Skin of body (tissue), 2 donors: ENCODE measurements around the gene UCKL1. TPM values are rescaled to one million over a fixed set of nuclear protein-coding genes. Genes with fewer than 3 reads are reported as not detected.
"Not testable (repeated sequence)": the region's sequence is repeated elsewhere in the genome, so short reads cannot be mapped to it uniquely, and the experiment has no call there.

Experiments used
- DNase-seq: peaks from one replicate; lab custom pipeline; 2025; lab: John Stamatoyannopoulos, UW
- total RNA-seq: library from RNA; depleted of rRNA; stranded (reverse); fragments of >200 nt; gene quantifications from one replicate; pipeline ENCODE4 v1.2.3, GENCODE V29; 2014

UCKL1 gene
- total RNA-seq: 23.0 TPM

GRCh38 chr20:63955827-63956663, at the start of gene UCKL1:
UCKL1 (minus strand) TSS chr20:63956416; CDS start chr20:63956372, 44 bp downstream.
- DNase-seq: peak; percentile 90

- no peak for DNase-seq
Observed at GRCh38 chr20:64005394-64005793, 49.2 kb upstream of the UCKL1 start.

- no peak for DNase-seq
Observed at GRCh38 chr20:64003960-64004725, 47.9 kb upstream of the UCKL1 start.

GRCh38 chr20:64001607-64002011, 45.4 kb upstream of the UCKL1 start:
- no peak for DNase-seq

GRCh38 chr20:64000906-64001305, 44.7 kb upstream of the UCKL1 start:
- no peak for DNase-seq

GRCh38 chr20:63982937-63983336, 26.7 kb upstream of the UCKL1 start:
- no peak for DNase-seq

GRCh38 chr20:63980806-63981728, 24.9 kb upstream of the UCKL1 start, which contains the start of gene PRPF6:
PRPF6 (plus strand) TSS chr20:63981132; CDS start chr20:63981246, 114 bp downstream.
- DNase-seq: peak; percentile 93

GRCh38 chr20:63980317-63980805, 24.1 kb upstream of the UCKL1 start:
- DNase-seq: peak; percentile 67

- peak; percentile 67 for DNase-seq
Observed at GRCh38 chr20:63979557-63980316, 23.5 kb upstream of the UCKL1 start, which contains the start of gene SAMD10. SAMD10 (minus strand) TSS chr20:63979642; CDS start chr20:63979467, 175 bp downstream.

GRCh38 chr20:63979229-63979556, 23.0 kb upstream of the UCKL1 start:
- no peak for DNase-seq

GRCh38 chr20:63978319-63979228, 22.4 kb upstream of the UCKL1 start:
- DNase-seq: no peak

- DNase-seq: no peak
Observed at GRCh38 chr20:63977739-63978276, 21.6 kb upstream of the UCKL1 start.

GRCh38 chr20:63976980-63977738, 20.9 kb upstream of the UCKL1 start:
- no peak for DNase-seq

- DNase-seq: not testable (repeated sequence)
Observed at GRCh38 chr20:63976511-63976910, 20.3 kb upstream of the UCKL1 start.

GRCh38 chr20:63974402-63975200, 18.4 kb upstream of the UCKL1 start:
- no peak for DNase-seq

GRCh38 chr20:63973636-63974401, 17.6 kb upstream of the UCKL1 start:
- DNase-seq: peak; percentile 63

GRCh38 chr20:63973160-63973479, 16.9 kb upstream of the UCKL1 start:
- no peak for DNase-seq
